ENCODE data around the gene VPS13A.

DNA sequence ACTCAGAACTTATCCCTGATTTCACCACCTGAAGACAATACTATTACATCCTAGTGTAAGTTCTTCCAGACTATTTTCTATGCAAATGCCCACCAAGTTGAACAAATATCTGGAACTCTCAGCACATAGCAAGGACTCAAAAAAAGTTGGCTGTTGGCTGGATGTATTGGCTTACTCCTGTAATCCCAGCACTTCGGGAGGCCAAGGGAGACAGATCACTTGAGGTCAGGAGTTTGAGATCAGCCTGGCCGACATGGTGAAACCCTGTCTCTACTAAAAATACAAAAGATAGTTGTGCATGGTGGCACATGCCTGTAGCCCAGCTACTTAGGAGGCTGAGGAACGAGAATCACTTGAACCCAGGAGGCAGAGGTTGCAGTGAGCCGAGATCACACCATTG, 15.0 kb upstream of the VPS13A start:
- TF ChIP-seq, protein P1, sequence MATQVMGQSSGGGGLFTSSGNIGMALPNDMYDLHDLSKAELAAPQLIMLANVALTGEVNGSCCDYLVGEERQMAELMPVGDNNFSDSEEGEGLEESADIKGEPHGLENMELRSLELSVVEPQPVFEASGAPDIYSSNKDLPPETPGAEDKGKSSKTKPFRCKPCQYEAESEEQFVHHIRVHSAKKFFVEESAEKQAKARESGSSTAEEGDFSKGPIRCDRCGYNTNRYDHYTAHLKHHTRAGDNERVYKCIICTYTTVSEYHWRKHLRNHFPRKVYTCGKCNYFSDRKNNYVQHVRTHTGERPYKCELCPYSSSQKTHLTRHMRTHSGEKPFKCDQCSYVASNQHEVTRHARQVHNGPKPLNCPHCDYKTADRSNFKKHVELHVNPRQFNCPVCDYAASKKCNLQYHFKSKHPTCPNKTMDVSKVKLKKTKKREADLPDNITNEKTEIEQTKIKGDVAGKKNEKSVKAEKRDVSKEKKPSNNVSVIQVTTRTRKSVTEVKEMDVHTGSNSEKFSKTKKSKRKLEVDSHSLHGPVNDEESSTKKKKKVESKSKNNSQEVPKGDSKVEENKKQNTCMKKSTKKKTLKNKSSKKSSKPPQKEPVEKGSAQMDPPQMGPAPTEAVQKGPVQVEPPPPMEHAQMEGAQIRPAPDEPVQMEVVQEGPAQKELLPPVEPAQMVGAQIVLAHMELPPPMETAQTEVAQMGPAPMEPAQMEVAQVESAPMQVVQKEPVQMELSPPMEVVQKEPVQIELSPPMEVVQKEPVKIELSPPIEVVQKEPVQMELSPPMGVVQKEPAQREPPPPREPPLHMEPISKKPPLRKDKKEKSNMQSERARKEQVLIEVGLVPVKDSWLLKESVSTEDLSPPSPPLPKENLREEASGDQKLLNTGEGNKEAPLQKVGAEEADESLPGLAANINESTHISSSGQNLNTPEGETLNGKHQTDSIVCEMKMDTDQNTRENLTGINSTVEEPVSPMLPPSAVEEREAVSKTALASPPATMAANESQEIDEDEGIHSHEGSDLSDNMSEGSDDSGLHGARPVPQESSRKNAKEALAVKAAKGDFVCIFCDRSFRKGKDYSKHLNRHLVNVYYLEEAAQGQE (IDR thresholded peaks at IDR 0.05; ENCODE audit: low read depth), result no peak
- TF ChIP-seq, protein P2, sequence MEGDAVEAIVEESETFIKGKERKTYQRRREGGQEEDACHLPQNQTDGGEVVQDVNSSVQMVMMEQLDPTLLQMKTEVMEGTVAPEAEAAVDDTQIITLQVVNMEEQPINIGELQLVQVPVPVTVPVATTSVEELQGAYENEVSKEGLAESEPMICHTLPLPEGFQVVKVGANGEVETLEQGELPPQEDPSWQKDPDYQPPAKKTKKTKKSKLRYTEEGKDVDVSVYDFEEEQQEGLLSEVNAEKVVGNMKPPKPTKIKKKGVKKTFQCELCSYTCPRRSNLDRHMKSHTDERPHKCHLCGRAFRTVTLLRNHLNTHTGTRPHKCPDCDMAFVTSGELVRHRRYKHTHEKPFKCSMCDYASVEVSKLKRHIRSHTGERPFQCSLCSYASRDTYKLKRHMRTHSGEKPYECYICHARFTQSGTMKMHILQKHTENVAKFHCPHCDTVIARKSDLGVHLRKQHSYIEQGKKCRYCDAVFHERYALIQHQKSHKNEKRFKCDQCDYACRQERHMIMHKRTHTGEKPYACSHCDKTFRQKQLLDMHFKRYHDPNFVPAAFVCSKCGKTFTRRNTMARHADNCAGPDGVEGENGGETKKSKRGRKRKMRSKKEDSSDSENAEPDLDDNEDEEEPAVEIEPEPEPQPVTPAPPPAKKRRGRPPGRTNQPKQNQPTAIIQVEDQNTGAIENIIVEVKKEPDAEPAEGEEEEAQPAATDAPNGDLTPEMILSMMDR (IDR thresholded peaks at IDR 0.05 in 2 of 3, conservative IDR thresholded peaks at IDR 0.05 in 1 of 3; ENCODE audit: borderline replicate concordance in 1 of 3, insufficient read depth in 1 of 3, low read depth in 2 of 3, low read length in 2 of 3), result no peak
- TF ChIP-seq EZH2 (IDR thresholded peaks at IDR 0.05), result no peak

Data from HCT116 (cell line).